Measurements from ENCODE around the gene GNG11. TPM values are rescaled to one million over a fixed set of nuclear protein-coding genes. Genes with fewer than 3 reads are reported as not detected.
A peak's percentile ranks its signal among the peaks of the same experiment; 100 is the strongest.

GNG11 gene
- 2.3 and 4.4 TPM in 2 replicates for total RNA-seq (2021)
- Bru-seq, nascent RNA, result percentile 69 among the genes with signal in this experiment
- percentile 44 among the genes with signal in this experiment for BruChase-seq, experiment 1, labeled RNA remaining after a 2-hour chase
- BruChase-seq, experiment 2, labeled RNA remaining after a 6-hour chase, result percentile 83 among the genes with signal in this experiment
- long read RNA-seq, transcript GNG11-201 (2 exons, 3,055 nt), result major isoform, 42 of 42 reads
- long read RNA-seq, partial matches to known transcripts, result 0 of 42 reads
- long read RNA-seq, other reads (novel, unspliced or antisense), result 0 of 42 reads

GRCh38 chr7:93921607-93922566 is at the start of gene GNG11:
Gene GNG11, plus strand, starts transcription at chr7:93921735. Its CDS starts 403 bp downstream, at chr7:93922138.
- BruUV-seq (replicated peaks), result TSS peak; percentile 68

GRCh38 chr7:93873998-93874574 is 47.4 kb upstream of the GNG11 start:
- POLR2A ChIA-PET (ENCODE audit: unreplicated experiment), result no interaction called here
- DNase-seq, result no peak
- Histone ChIP-seq H3K4me2 (no peak overlapping the region), H3F3A (ENCODE audit: insufficient read depth, low read depth) (no peaks in the 10 kb centered on the region), H3K27me3 (ENCODE audit: insufficient read depth, low read depth) (no peaks in the 10 kb centered on the region), H3K4me1 (replicated peaks; ENCODE audit: insufficient read depth) (no peaks in the 10 kb centered on the region), H3K27ac (no peak overlapping the region), H2AFZ (no peak overlapping the region), H3K9me3 (ENCODE audit: insufficient read depth, low read depth) (no peaks in the 10 kb centered on the region), H3K4me3 (no peak overlapping the region), H3K36me3 (ENCODE audit: low read depth) (no peaks in the 10 kb centered on the region), H4K20me1 (ENCODE audit: insufficient read depth) (no peaks in the 10 kb centered on the region), H3K9me2 (ENCODE audit: insufficient read depth) (no peaks in the 10 kb centered on the region; the same call in 1 of the 2 replicates), H3K79me2 (ENCODE audit: low read depth) (no peaks in the 10 kb centered on the region)
- TF ChIP-seq EZH2 (IDR thresholded peaks at IDR 0.05; ENCODE audit: low read depth), result no peak
- TF ChIP-seq, protein P1, sequence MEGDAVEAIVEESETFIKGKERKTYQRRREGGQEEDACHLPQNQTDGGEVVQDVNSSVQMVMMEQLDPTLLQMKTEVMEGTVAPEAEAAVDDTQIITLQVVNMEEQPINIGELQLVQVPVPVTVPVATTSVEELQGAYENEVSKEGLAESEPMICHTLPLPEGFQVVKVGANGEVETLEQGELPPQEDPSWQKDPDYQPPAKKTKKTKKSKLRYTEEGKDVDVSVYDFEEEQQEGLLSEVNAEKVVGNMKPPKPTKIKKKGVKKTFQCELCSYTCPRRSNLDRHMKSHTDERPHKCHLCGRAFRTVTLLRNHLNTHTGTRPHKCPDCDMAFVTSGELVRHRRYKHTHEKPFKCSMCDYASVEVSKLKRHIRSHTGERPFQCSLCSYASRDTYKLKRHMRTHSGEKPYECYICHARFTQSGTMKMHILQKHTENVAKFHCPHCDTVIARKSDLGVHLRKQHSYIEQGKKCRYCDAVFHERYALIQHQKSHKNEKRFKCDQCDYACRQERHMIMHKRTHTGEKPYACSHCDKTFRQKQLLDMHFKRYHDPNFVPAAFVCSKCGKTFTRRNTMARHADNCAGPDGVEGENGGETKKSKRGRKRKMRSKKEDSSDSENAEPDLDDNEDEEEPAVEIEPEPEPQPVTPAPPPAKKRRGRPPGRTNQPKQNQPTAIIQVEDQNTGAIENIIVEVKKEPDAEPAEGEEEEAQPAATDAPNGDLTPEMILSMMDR (conservative IDR thresholded peaks at IDR 0.05), result no peak
- CTCF ChIA-PET, result no interaction called here
- BruUV-seq (replicated peaks), result no TSS peak
- intact Hi-C loops (cut with micrococcal nuclease; ENCODE audit: unreplicated experiment), result no loop called here

More at GRCh38 chr7:93921607-93922566, at the start of gene GNG11:
- Histone ChIP-seq H3K4me3 (peak within 1 kb of the TSS; percentile 55), H3K27ac (no peak within 1 kb of the TSS), H3K79me2 (ENCODE audit: low read depth) (no peaks in the 10 kb centered on the region), H3K4me2 (peak within 1 kb of the TSS; percentile 73), H3K36me3 (ENCODE audit: low read depth) (no peaks in the 10 kb centered on the region), H2AFZ (peak within 1 kb of the TSS; percentile 90), H3K9me2 (ENCODE audit: insufficient read depth) (no peaks in the 10 kb centered on the region), H3K9me3 (ENCODE audit: insufficient read depth, low read depth) (no peaks in the 10 kb centered on the region), H3K4me1 (replicated peaks; ENCODE audit: insufficient read depth) (no peaks in the 10 kb centered on the region; the same call in none of the 2 replicates), H3K27me3 (ENCODE audit: insufficient read depth, low read depth) (no peaks in the 10 kb centered on the region), H3F3A (ENCODE audit: insufficient read depth, low read depth) (no peaks in the 10 kb centered on the region; the same call in 1 of the 2 replicates), H4K20me1 (ENCODE audit: insufficient read depth) (no peaks in the 10 kb centered on the region)
- DNase-seq, result peak in 1 of 2 experiments; percentile 63
- CTCF ChIA-PET, result interaction anchor here (0.6 to 1.1 kb wide), 3 partner anchors 15 to 1079 kb away, joined by 3 to 4 read pairs (median 4); partner anchors contain the start of gene GNGT1
- intact Hi-C loops (cut with micrococcal nuclease; ENCODE audit: unreplicated experiment), result no loop called here
- POLR2A ChIA-PET (ENCODE audit: unreplicated experiment), result interaction anchor here (0.5 to 0.6 kb wide), 3 partner anchors 72 to 1689 kb away, joined by 3 to 5 read pairs (median 3); no protein-coding TSS in a partner anchor
- TF ChIP-seq EZH2 (IDR thresholded peaks at IDR 0.05; ENCODE audit: low read depth), result no peak
- TF ChIP-seq, protein P1 (conservative IDR thresholded peaks at IDR 0.05), result no peak

DNA sequence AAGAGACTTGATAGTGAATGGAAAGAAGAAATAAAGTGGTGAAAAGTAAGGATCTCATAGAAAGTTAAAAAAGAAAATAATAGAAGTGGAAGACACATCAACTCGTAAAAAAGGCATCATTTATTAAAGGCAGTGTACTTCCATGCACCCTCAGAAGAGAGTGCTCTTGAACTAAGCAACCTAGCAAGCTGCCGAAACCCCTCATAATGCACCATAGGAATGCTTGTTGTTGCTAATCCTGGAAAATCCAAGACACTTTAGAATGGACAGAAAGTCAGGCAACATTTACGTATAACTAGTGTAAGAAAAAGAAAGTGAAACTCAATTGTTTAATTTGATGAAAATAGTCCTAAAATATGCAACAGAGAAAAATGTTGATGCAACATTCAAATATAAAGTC is 43.8 kb upstream of the GNG11 start:
- H3K79me2 ChIP-seq (ENCODE audit: low read depth), result no peaks in the 10 kb centered on the region
- POLR2A ChIA-PET (ENCODE audit: unreplicated experiment), result no interaction called here
- no peaks in the 10 kb centered on the region for H4K20me1 ChIP-seq (ENCODE audit: insufficient read depth)
- H3K4me2 ChIP-seq, result no peak overlapping the region
- H3K4me3 ChIP-seq, result no peak overlapping the region
- CTCF ChIA-PET, result no interaction called here
- H3F3A ChIP-seq (ENCODE audit: insufficient read depth, low read depth), result no peaks in the 10 kb centered on the region
- no peaks in the 10 kb centered on the region for H3K4me1 ChIP-seq (replicated peaks; ENCODE audit: insufficient read depth)
- no peaks in the 10 kb centered on the region for H3K36me3 ChIP-seq (ENCODE audit: low read depth)
- no peaks in the 10 kb centered on the region for H3K27me3 ChIP-seq (ENCODE audit: insufficient read depth, low read depth)
- DNase-seq, result no peak
- TF ChIP-seq, protein P1 (conservative IDR thresholded peaks at IDR 0.05), result no peak
- TF ChIP-seq EZH2 (IDR thresholded peaks at IDR 0.05; ENCODE audit: low read depth), result no peak
- intact Hi-C loops (cut with micrococcal nuclease; ENCODE audit: unreplicated experiment), result no loop called here
- H2AFZ ChIP-seq, result no peak overlapping the region
- no peak overlapping the region for H3K27ac ChIP-seq
- H3K9me3 ChIP-seq (ENCODE audit: insufficient read depth, low read depth), result peaks cover 9% of the 10 kb centered on the region
- no peaks in the 10 kb centered on the region; the same call in 1 of the 2 replicates for H3K9me2 ChIP-seq (ENCODE audit: insufficient read depth)
- BruUV-seq (replicated peaks), result no TSS peak
